Sciatic nerve (tissue), 2 donors: ENCODE measurements around the gene ROMO1. TPM values are rescaled to one million over a fixed set of nuclear protein-coding genes. Genes with fewer than 3 reads are reported as not detected.
"Not testable (repeated sequence)": the region's sequence is repeated elsewhere in the genome, so short reads cannot be mapped to it uniquely, and the experiment has no call there.

Experiments used
- ATAC-seq: fragments of 200-7000 bp; cut with Tn5 transposase; one replicate; pipeline ENCODE4 v1.9.1; 2020; ENCODE audit warnings: mild to moderate bottlenecking, moderate library complexity
- DNase-seq: peaks from one replicate; pipeline ENCODE4 v3.0.0-alpha.2; 2020; ENCODE audit warnings: low spot score
- intact Hi-C: fragments of 100-400 bp; cut with DNase I; formaldehyde crosslinking; loops from one replicate; pipeline ENCODE4 v1.14.2; 2022
- total RNA-seq: library from RNA; stranded (reverse); fragmentation: NEBNext Ultra II Directional; extraction: Animal tissue kit (Norgen Biotek cat#: 25700); gene quantifications from one replicate; pipeline ENCODE4 v1.2.1, GENCODE V29; 2021
- donor health status: DM: no; HTN: no; CAD: no.
- donor health status: DM: no; HTN: no; CAD: no.

The ROMO1 gene
- total RNA-seq, 1 donor from 2014 or later = 63.8 TPM

DNA sequence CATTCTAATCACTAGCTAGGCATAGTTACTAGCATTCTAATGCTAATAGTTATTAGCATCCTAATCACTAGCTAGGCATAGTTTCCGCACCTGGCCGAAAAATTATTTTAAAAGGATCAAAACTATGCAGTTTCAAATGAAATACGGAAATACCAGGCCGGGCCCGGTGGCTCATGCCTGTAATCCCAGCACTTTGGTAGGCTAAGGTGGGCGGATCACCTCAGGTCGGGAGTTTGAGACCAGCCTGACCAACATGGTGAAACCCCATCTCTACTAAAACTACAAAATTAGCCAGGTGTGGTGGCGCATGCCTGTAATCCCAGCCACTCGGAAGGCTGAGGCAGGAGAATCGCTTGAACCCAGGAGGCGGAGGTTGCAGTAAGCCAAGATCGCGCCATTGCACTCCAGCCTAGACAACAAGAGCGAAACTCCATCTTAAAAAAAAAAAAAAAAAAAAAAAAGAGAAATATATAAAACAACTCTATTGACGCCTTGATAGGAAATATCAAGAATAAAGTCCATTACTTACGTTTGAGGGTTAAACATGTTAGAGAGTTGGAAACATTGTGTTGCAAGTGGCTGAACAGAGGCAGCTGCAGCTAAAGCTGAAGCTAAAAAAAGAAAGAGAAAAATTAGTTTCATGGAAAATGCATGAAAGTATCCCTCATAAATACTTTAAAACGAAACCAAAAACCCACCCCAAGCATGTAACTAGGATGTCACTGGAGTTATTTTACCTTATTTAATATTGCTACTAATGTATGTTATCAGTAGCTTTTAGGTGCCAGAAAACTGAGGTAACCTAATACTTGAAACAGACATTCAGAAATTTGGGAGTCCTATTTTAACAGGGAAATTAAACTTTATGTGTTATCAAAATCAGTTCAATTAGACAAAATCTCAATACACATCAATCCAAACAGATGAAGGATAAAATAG, 7.7 kb downstream of the ROMO1 start:
- DNase-seq = peak; percentile 39
- intact Hi-C loops, ATAC-seq: not testable (repeated sequence)

DNA sequence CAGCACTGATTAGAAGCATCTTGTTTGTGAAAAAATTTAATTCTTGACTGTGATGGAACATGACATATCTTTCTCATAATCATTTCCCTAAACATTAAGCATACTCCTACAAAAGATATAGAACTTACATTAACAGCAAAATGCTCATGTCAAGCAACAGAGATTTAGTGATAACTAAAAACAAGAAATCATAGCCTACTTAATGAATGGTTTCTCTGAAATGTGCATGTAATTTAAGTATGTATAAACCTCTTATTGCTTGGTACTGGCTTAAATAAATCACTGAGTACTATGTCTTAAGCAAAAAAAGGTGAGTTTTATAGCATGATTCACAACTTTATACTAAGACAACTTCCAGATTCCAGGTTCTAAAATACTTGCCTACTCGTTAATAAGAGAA, 9.3 kb downstream of the ROMO1 start:
- intact Hi-C loops = no loop called here
- ATAC-seq = no peak
- DNase-seq = no peak

DNA sequence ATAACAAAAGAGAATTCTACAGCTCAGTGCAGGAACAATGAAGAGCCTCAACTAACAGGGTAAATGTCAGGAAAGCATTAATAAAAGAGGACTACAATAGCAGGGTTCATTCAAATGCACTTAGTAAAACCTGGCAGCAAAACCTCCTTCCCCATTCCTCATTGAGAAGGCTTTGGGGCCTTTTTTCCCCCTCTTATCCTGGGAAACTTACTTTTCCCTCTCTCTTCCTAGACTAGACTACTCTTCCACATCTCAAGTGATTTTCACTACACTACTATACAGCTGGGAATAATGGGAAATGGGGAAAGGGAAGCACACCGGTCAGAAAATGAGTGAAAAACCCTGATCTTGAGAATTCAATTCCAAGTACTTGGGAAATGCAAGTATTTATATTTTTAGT, 10.1 kb downstream of the ROMO1 start:
- intact Hi-C loops = no loop called here
- ATAC-seq (no peak), DNase-seq (no peak)

DNA sequence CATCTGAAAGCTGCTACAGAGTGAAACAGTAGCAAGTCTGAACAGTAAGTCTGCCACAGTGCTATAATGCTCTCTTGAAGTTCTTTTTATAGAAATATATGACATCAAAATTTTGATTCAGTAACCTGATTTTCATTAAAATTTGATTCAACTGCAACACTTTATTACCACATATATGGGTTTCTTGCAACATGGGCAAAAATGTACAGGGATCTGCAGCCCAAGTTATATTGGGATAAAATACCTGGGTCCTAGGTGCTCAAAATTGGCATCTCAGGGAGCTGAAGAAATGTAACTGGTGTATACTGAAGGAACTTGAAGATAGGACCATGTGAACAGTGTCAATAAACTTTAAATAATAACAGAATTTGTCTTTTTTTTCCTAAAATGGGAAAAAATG, 10.8 kb downstream of the ROMO1 start:
- intact Hi-C loops = no loop called here
- no peak for DNase-seq

DNA sequence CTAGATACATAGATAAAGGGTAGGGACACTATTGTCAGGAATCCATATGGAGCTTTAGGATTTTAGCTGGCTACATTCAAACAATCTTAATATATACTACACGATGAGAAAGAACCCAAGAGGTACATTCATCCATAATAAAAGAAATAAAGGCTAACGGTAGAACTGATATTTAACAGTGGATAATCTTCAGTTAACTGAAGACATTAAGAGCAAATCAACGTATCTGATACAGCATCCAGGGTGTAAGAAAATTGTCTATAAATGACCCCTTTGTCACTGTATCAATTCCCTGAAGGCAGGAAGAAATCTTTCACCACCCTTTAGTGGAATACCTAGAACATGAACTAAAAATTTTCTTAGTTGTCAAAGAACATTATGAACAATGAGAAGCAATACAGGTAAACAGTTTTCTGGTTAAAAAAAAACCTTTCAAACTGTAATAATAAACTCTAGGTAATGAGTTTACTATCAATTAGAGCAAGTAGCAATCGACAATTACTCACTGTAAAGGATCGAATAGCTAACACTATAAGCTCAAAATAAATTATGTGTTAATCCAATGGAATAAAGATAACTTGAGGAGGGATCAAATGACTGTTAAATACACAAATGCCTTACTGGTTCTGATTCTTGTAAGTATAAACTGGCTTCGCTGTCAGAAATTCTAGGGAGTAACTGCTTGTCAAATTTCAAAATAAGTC, 11.8 kb downstream of the ROMO1 start:
- ATAC-seq = no peak
- no peak for DNase-seq
- intact Hi-C loops = no loop called here

More for the DNA sequence above, 10.8 kb downstream of the ROMO1 start:
- ATAC-seq = no peak

DNA sequence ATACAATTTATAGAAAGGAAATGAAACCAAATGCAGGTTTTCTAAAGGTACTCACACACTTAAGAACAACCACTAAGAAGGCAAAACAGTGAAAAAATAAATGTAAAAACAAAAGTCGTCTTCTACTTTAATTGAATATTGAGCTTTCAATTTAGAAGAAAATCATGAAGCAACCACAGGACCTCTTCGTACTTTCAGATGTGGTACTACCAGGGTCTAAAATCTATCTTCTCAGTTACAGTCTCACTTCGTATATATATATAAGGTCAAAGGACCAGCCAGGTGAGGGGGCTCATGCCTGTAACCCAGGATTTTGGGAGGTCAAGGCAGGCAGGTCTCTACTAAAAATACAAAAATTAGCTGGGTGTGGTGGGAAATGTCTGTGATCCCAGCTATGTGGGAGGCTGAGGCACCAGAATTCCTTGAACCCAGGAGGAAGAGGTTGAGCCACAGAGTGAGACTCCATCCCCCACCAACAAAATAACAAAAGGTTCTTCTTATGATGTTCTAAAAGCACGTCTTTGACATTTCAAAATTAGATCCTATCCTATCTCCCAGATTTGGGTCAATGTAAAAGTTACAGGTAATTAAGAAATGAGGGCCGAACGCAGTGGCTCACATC, 12.5 kb downstream of the ROMO1 start:
- no peak for ATAC-seq
- no peak for DNase-seq
- intact Hi-C loops = no loop called here

DNA sequence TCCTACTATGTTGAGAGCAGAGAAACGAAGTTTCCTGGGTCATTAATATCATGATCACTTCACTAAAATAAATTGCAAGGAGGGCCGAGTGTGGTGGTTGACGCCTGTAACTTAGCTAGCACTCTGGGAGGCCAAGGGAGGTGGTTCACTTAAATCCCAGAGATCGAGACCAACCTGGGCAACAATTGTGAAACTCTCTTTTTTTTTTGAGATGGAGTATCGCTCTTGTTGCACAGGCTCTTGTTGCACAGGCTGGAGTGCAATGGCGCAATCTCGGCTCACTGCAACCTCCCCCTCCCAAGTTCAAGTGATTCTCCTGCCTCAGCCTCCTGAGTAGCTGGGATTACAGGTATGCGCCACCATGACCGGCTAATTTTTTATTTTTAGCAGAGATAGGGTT, 13.9 kb downstream of the ROMO1 start:
- ATAC-seq, intact Hi-C loops, DNase-seq: not testable (repeated sequence)

DNA sequence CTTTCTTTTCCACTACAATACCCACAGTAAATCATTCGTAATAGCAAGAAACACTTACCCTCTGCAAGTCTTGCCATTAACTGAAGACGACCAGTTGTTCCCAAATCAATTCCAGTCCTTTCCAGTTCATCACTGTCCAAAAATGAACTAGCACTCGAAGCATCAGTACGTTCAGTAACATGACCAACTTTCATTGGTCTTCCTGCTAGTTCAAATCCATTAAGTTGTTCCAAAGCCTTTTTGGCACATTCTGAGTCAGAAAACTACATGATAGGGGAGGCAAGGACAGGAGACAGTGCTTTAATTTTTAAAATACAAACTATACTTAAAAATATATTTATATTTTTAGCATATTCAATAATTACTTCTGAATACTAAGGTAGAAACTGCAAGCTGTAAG, 14.9 kb downstream of the ROMO1 start:
- no peak for ATAC-seq
- no peak for DNase-seq
- intact Hi-C loops = no loop called here

DNA sequence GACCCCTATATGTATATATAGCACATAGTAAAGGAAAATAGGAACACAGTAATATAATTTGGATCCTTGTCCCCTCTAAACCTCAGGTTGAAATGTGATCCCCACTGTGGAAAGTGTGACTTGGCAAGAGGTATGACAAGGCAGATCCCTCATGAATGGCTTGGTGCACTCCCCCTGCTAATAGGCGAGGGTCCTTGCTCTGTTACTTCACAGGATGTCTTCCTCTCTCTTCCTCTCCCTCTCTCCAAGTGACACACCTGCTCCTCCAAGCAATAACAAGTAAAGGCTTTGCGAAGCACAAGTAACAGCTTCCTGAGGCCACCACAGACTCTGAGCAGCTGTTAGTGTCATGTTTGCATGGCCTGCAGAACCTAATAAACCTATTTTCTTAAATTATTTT, 16.4 kb downstream of the ROMO1 start:
- intact Hi-C loops = no loop called here
- no peak for ATAC-seq
- DNase-seq = no peak

DNA sequence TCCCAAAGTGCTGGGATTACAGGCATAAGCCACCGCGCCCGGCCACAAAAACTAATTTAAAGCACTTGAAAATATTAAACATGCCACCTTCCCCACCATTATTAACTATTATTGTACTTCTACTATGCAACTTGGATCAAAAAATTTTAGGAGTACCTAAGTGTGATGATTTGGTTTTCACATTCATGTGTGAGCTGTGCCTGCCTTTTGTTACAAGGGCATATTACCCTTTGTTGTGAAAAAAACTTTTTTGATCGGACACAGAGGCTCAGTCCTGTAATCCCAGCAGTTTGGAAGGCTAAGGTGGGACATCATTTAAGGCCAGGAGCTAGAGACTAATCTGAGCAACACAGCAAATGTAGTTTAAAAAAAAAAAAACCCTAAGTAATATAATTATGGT, 17.1 kb downstream of the ROMO1 start:
- ATAC-seq = no peak
- intact Hi-C loops = no loop called here
- no peak for DNase-seq

DNA sequence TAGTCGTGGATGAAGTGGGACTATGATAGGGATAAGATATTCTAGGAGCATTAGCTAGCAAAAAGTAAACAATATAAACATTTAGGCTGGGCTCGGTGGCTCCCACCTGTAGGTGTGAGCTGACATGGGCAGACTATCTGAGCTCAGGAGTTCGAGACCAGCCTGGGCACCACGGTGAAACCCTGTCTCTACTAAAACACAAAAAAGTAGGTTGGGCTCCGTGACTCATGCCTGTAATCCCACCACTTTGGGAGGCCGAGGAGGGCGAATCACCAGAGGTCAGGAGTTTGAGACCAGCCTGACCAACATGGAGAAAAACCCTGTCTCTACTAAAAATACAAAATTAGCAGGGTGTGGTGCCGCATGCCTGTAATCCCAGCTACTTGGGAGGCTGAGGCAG, 19.1 kb downstream of the ROMO1 start:
- intact Hi-C loops, ATAC-seq, DNase-seq: not testable (repeated sequence)

DNA sequence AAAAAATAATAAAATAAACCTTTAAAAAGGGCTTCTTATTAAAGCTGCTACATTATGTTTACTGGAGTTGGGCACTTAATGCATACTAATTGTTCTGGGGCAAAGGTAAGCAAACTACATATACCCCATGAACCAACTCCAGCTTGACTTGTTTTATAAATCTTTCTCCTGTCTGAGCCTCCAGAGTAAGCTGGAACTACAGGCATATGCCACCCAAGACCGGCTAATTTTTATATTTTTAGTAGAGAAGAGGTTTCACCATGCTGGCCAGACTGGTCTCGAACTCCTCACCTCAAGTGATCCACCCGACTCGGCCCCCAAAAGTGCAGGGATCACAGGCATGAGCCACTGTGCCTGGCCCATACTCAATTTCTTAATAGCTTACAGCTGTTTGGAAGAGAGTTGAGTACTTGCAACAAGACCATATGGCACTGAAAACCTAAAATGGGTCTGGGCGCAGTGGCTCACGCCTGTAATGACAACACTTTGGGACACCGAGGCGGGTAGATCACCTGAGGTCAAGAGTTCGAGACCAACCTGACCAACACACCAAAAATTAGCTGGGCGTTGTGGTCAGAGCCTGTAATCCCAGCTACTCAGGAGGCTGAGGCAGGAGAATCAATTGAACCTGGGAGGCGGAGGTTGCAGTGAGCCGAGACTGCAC, 19.9 kb downstream of the ROMO1 start:
- intact Hi-C loops = no loop called here
- DNase-seq (no peak), ATAC-seq (no peak)

DNA sequence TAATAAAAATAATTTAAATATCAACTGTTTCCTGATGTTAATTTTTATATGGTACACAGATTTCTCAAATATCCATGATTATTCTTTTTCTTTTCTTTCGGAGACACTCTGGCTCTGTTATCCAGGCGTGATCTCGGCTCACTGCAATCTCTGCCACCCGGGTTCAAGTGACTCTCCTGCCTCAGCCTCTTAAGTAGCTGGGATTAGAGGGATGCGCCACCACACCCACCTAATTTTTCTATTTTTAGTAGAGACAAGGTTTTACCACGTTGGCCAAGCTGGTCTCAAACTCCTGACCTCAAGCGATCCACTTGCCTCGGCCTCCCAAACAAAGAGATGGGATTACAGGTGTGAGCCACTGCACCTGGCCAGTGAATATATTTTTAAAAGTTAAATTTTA, 20.5 kb downstream of the ROMO1 start:
- DNase-seq (no peak), ATAC-seq (no peak)
- intact Hi-C loops = no loop called here

DNA sequence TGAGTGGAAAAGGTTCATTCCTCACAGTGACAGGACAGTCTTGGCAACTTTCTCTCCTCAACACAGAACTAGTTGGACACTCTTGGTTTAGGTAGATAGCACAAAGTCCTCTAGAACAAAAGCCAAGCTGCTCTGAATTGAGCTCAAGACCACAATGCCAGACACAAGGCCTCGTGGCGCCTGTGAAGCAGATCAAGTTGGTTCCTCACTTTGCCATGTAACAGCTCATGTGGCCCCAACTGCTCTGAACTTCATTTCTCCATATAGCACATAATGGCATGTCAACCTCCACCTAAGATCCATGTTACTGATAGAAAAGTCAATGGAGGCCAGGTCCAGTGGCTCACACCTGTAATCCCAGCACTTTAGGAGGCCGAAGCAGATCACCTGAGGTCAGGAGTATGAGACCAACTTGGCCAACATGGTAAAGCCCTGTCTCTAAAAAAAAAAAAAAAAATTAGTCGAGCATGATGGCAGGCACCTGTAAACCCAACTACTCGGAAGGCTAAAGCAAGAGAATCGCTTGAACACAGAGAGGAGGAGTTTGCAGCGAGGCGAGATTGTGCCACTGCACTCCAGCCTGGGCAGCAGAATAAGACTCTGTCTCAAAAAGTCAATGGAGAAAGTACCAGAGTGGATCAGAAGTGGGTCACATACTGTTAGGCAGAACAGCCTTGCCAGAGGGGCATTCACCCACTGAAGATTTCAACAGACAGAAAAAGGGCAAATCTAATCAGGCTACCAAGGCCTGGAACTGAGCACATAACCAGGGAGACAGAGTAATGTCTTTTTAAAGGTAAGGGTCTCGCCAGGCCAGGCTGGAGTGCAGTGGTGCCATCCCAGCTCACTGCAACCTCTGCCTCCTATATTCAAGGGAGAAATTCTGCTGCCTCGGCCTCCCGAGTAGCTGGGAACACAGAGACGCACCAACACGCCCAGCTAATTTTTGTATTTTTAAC, 21.2 kb downstream of the ROMO1 start:
- intact Hi-C loops = no loop called here
- no peak for DNase-seq
- ATAC-seq = no peak

DNA sequence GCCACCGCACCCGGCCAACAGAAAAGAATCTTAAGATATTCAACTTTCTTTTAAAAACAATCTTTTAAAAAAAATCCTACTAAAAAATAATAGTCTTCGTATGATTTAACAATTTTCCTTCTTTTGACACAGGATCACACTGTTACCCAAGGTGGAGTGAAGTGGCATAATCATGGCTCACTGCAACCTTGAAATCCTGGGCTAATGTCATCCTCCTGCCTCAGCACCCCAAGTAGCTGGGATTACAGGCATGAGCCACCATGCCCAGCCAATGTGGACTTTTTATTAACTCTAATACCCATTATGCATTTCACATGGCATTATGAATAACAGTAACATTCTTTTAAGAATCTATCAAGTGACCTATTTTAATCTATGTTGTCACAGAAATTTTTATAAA, 22.0 kb downstream of the ROMO1 start:
- intact Hi-C loops = no loop called here

DNA sequence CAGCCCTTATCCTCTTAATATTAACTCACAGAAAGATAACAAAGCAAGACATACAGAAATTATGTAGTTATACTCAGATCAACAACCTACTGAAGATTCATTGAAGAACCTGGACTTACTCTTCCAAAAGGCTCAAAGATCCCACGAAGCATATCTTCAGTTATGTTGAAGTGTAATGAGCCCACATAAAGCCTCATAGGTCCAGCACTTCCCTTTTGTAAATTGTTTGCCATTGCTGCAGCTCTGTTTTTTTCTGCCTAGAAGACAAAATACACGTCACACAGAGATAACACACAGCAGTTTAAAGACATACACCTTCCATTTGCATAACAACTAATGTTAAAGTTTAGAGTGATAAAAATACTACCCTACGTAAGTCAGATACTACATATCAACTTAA, 22.4 kb downstream of the ROMO1 start:
- no peak for ATAC-seq
- DNase-seq = no peak
- intact Hi-C loops = no loop called here

More for the DNA sequence above, 22.0 kb downstream of the ROMO1 start:
- DNase-seq (no peak), ATAC-seq (no peak)

DNA sequence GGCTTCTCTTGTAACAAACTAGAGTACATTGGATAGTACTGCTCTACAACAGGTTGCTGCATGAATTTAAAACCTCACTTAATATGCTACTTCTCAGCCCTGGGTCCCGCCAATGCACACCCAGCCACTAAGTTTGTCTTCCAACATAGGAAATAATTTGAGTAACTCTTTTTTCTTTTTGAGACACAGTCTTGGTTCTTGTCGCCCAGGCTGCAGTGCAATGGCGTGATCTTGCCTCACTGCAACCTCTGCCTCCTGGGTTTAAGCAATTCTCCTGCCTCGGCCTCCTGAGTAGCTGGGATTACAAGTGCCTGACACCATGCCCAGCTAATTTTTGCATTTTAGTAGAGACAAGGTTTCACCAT, 24.1 kb downstream of the ROMO1 start:
- intact Hi-C loops, DNase-seq, ATAC-seq: not testable (repeated sequence)

DNA sequence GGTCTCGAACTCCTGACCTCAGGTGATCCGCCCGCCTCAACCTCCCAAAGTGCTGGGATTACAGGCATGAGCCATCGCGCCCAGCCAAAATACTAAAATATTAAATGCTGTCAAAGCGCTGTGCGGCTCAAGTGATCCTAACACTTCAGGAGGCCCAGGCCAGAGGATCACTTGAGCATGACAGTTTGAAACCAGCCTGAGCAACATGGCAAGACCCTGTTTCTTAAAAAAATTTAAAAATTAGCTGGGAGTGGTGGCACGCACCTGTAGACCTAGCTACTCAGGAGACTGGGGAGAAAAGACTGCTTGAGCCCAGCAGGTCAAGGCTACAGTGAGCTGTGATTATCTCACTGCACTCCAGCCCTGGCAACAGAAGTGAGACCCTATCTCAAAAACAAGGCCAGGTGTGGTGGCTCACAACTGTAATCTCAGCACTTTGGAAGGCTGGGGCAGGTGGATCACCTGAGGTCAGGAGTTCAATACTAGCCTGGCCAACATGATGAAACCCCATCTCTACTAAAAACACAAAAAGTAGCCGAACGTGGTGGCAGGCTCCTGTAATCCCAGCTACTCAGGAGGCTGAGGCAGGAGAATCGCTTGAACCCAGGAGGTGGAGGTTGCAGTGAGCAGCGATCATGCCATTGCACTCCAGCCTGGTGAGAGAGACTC, 24.6 kb downstream of the ROMO1 start:
- ATAC-seq, DNase-seq, intact Hi-C loops: not testable (repeated sequence)
